ENCODE data around the gene DECR2. TPM values are rescaled to one million over a fixed set of nuclear protein-coding genes. Genes with fewer than 3 reads are reported as not detected.

The DECR2 gene
- total and polyA plus RNA-seq, 2 of the 13 experiments (the other 11 are each of a cell fraction or from before 2014, with no cell fraction given): 36.3 to 44.6 TPM

- TF ChIP-seq, protein P1, sequence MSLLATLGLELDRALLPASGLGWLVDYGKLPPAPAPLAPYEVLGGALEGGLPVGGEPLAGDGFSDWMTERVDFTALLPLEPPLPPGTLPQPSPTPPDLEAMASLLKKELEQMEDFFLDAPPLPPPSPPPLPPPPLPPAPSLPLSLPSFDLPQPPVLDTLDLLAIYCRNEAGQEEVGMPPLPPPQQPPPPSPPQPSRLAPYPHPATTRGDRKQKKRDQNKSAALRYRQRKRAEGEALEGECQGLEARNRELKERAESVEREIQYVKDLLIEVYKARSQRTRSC (CRISPR knock-in tag; IDR thresholded peaks at IDR 0.05; ENCODE audit: low read depth): no peak
- TF ChIP-seq SYNCRIP (IDR thresholded peaks at IDR 0.05; ENCODE audit: insufficient read depth, low read depth, low read length) (no peak), TCF12 (IDR thresholded peaks at IDR 0.05) (no peak), TCF12 (CRISPR knock-in tag; IDR thresholded peaks at IDR 0.05) (no peak), MAF1 (CRISPR knock-in tag; IDR thresholded peaks at IDR 0.05; ENCODE audit: borderline replicate concordance) (no peak), RNF2 (conservative IDR thresholded peaks at IDR 0.05; ENCODE audit: low read depth) (no peak), ZNF772 (CRISPR knock-in tag; IDR thresholded peaks at IDR 0.05) (no peak), ZZZ3 (CRISPR knock-in tag; IDR thresholded peaks at IDR 0.05; ENCODE audit: borderline replicate concordance) (no peak), RARG (CRISPR knock-in tag; IDR thresholded peaks at IDR 0.05; ENCODE audit: low read depth) (no peak), NFRKB (IDR thresholded peaks at IDR 0.05) (no peak), ATRX (CRISPR knock-in tag; IDR thresholded peaks at IDR 0.05; ENCODE audit: borderline replicate concordance) (no peak), NAIF1 (CRISPR knock-in tag; IDR thresholded peaks at IDR 0.05; ENCODE audit: borderline replicate concordance) (no peak), STAT6 (CRISPR knock-in tag; IDR thresholded peaks at IDR 0.05; ENCODE audit: borderline replicate concordance) (no peak), MAFF (IDR thresholded peaks at IDR 0.05; ENCODE audit: low read depth, low read length) (no peak), KLF11 (CRISPR knock-in tag; IDR thresholded peaks at IDR 0.05) (no peak), ATM (IDR thresholded peaks at IDR 0.05; ENCODE audit: borderline replicate concordance) (no peak), ZNF788 (CRISPR knock-in tag; IDR thresholded peaks at IDR 0.05; ENCODE audit: borderline replicate concordance) (no peak), ZNF17 (CRISPR knock-in tag; IDR thresholded peaks at IDR 0.05) (no peak), ZGPAT (CRISPR knock-in tag; IDR thresholded peaks at IDR 0.05) (0 out of 2 replicates have a peak, but pooled peaks have one; percentile 21), ZNF496 (CRISPR knock-in tag; IDR thresholded peaks at IDR 0.05; ENCODE audit: insufficient replicate concordance) (no peak), ZNF619 (CRISPR knock-in tag; IDR thresholded peaks at IDR 0.05) (peak; percentile 60; the same call in 1 of the 2 replicates), ZNF256 (CRISPR knock-in tag; conservative IDR thresholded peaks at IDR 0.05) (no peak), ZNF253 (CRISPR knock-in tag; IDR thresholded peaks at IDR 0.05; ENCODE audit: borderline replicate concordance) (no peak), BRD4 (CRISPR knock-in tag; IDR thresholded peaks at IDR 0.05) (no peak)
These were observed 36.8 kb upstream of the DECR2 start (continued) for GRCh38 chr16:364595-365491.

Data from HepG2 (cell line).